ENCODE data around the gene MAML2.

DNA sequence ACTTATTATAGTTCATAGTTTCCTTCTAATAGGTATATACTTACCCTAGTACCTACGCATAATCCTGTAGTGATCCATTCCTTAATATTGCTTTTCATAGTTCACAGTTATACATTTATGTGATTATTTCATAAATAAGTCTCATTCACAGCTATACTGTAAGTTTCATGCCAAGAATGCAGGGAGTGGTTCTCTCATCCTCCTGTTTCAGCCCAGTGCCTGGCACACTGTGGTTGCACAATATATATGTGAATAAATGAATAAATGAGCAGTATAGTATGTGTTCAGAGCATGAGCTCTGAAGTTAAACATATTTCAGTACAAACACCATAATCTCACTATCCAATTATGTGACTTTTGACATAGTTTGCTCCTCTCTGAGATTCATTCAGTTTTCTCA, 115.8 kb downstream of the MAML2 start:
- TF ChIP-seq CTCF (IDR thresholded peaks at IDR 0.05; ENCODE audit: low read depth, low read length, missing input control) (no peak), EGR1 (IDR thresholded peaks at IDR 0.05; ENCODE audit: low read depth in 2 of 2) (no peak), SP1 (IDR thresholded peaks at IDR 0.05) (no peak), TAF1 (conservative IDR thresholded peaks at IDR 0.05) (no peak), MAX (IDR thresholded peaks at IDR 0.05) (no peak), RAD21 (IDR thresholded peaks at IDR 0.05) (no peak), GABPA (IDR thresholded peaks at IDR 0.05 in 1 of 2, conservative IDR thresholded peaks at IDR 0.05 in 1 of 2) (no peak)
- TF ChIP-seq, protein P1, sequence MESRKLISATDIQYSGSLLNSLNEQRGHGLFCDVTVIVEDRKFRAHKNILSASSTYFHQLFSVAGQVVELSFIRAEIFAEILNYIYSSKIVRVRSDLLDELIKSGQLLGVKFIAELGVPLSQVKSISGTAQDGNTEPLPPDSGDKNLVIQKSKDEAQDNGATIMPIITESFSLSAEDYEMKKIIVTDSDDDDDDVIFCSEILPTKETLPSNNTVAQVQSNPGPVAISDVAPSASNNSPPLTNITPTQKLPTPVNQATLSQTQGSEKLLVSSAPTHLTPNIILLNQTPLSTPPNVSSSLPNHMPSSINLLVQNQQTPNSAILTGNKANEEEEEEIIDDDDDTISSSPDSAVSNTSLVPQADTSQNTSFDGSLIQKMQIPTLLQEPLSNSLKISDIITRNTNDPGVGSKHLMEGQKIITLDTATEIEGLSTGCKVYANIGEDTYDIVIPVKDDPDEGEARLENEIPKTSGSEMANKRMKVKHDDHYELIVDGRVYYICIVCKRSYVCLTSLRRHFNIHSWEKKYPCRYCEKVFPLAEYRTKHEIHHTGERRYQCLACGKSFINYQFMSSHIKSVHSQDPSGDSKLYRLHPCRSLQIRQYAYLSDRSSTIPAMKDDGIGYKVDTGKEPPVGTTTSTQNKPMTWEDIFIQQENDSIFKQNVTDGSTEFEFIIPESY (IDR thresholded peaks at IDR 0.05), result no peak
- TF ChIP-seq, protein P2, sequence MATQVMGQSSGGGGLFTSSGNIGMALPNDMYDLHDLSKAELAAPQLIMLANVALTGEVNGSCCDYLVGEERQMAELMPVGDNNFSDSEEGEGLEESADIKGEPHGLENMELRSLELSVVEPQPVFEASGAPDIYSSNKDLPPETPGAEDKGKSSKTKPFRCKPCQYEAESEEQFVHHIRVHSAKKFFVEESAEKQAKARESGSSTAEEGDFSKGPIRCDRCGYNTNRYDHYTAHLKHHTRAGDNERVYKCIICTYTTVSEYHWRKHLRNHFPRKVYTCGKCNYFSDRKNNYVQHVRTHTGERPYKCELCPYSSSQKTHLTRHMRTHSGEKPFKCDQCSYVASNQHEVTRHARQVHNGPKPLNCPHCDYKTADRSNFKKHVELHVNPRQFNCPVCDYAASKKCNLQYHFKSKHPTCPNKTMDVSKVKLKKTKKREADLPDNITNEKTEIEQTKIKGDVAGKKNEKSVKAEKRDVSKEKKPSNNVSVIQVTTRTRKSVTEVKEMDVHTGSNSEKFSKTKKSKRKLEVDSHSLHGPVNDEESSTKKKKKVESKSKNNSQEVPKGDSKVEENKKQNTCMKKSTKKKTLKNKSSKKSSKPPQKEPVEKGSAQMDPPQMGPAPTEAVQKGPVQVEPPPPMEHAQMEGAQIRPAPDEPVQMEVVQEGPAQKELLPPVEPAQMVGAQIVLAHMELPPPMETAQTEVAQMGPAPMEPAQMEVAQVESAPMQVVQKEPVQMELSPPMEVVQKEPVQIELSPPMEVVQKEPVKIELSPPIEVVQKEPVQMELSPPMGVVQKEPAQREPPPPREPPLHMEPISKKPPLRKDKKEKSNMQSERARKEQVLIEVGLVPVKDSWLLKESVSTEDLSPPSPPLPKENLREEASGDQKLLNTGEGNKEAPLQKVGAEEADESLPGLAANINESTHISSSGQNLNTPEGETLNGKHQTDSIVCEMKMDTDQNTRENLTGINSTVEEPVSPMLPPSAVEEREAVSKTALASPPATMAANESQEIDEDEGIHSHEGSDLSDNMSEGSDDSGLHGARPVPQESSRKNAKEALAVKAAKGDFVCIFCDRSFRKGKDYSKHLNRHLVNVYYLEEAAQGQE (IDR thresholded peaks at IDR 0.05), result no peak

Data from liver (tissue), 3 donors.